C4-2B (cell line): ENCODE measurements around the gene PDE2A.

Experiments
- ZFX ChIP-seq: fragments of 450-650 bp; IDR thresholded peaks from 2 replicates; pipeline ENCODE4 v1.6.1; 2017
- TF ChIP-seq, protein P1 (sequence below): fragments of 450-650 bp; conservative IDR thresholded peaks from 2 replicates; pipeline ENCODE4 v1.5.1; 2017; ENCODE audit warnings: mild to moderate bottlenecking

DNA sequence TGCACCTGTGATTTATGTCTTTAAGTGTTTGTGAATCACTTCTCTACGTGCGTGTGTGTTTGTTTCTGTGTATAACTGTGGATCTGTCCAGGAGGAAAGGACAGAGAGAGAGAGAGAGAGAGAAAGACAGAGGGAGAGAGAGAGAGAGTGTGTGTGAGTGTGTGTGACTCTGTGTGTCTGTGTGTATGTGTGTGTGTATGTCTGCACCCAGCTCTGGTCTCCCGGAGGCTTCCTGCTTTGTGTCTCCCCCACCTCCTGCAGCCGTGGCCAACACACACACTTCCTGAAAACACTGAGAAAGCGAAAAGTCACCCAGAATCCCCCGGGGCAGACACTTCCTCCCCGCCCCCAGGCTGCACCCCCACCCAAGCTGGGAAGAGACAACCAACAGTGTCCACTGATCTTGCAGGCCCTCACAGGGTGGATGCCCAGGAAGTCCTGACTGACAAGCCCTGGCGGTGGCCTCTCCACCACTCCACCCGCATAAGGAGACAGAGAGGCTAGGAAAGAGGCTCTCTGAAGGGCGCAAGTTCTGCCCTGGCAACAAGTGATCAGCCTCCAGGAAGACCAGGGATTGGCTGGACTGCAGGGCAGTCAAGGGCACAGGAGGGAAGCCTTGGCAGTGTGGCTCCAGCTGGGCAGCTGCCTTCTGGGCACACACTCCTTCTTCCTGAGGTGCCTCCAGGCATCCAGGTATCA, 48.0 kb upstream of the PDE2A start:
- TF ChIP-seq, protein P1, sequence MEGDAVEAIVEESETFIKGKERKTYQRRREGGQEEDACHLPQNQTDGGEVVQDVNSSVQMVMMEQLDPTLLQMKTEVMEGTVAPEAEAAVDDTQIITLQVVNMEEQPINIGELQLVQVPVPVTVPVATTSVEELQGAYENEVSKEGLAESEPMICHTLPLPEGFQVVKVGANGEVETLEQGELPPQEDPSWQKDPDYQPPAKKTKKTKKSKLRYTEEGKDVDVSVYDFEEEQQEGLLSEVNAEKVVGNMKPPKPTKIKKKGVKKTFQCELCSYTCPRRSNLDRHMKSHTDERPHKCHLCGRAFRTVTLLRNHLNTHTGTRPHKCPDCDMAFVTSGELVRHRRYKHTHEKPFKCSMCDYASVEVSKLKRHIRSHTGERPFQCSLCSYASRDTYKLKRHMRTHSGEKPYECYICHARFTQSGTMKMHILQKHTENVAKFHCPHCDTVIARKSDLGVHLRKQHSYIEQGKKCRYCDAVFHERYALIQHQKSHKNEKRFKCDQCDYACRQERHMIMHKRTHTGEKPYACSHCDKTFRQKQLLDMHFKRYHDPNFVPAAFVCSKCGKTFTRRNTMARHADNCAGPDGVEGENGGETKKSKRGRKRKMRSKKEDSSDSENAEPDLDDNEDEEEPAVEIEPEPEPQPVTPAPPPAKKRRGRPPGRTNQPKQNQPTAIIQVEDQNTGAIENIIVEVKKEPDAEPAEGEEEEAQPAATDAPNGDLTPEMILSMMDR = no peak
- TF ChIP-seq ZFX = no peak
